Superior temporal gyrus (tissue), 1 donor: ENCODE data around the gene LAMA1.

ENCODE experiments used
- DNase-seq: peaks from one replicate; pipeline ENCODE4 v3.0.0-alpha.2; 2016; ENCODE audit errors: extremely low spot score

Gene LAMA1

DNA sequence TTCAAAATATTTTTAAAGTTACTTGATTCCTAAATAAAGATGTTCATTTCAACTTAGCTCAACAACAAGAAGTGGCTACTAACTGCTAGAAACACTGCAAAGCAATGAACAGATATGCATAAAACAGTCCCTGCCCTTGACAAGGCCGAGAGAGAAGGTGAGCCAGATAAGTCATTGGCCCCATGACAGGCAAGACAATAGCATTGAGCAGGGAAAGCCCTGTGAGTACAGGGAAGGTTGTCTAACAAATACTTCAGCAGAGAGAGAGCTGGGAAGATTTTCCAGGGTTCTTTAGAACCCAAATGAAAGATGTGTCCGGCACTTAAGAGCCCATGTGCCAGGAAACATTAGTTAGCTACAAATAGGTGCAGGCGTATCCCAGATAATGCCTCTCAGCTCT lies 4.7 kb downstream of the LAMA1 start:
- no peak for DNase-seq

DNA sequence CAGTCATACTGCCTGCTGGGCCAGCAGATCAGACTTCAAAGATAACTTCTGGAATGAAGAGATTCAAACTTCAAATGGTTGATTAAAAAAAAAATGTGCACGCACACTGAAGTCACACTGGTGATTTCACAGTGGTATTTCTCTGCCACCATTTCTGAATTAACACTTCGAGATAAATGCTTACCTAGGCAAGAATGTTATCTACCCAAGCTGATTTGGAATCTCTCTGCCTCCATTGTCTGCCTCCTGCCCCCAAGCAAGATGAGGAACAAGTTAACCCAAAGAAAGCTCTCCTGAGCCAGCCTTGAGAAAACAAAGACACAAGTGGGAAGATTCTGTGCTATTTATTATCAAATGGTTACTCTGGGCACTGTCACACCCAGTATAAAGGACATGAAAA lies 6.5 kb downstream of the LAMA1 start:
- no peak for DNase-seq

DNA sequence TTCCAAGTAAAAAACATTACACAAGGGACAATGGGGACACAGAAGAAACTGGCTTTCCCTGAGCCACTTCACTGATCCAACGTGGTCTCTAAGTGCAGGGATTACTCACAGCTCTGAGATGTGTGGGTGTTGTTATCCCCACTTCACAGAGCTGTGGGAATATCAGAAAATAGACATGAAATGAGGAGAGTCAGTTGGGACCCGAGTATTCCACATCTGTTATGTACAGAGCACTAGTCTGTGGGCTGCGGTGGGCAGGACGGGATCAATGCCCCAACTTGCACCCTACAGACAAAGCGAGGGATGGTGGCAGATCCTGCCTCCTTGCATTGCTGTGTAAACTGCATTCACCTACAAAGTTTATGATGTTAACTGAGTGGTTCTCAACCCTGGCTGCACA lies 11.7 kb downstream of the LAMA1 start:
- DNase-seq = no peak

DNA sequence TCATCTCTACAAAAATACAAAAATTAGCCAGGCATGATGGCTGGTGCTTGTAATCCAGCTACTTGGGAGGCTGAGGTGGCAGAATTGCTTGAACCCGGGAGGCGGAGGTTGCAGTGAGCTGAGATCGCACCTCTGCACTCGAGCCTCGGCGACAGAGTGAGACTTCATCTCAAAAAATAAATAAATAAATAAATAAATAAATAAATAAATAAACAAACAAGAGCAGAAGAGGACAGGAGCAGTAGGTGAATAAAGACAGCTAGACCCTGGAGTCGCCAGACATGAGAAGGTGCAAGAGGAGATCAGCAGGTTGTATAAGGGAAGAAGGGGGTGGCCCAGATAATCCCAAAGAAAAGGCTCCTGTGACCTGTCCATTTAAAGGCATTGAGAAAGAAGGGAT lies 12.3 kb downstream of the LAMA1 start:
- DNase-seq = no peak

DNA sequence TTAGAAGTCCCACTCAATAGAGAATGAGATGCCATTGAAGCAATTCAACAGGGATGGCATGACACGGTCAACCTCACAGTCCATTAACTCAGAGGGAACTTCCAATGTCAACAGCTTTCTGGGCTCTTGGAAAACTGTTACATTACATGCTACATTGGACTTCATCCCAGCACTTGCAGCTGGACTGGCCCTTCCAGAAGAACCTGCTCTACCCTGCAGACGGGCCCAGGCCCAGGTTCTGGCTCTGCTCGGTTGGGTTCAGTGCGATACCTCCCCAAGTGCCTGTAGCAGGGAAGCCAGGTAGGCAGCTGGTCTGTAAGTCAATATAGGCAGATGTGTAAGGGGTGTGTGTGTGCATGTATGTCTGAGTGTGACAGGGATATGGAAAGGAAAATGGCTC lies 12.9 kb downstream of the LAMA1 start:
- DNase-seq = no peak

DNA sequence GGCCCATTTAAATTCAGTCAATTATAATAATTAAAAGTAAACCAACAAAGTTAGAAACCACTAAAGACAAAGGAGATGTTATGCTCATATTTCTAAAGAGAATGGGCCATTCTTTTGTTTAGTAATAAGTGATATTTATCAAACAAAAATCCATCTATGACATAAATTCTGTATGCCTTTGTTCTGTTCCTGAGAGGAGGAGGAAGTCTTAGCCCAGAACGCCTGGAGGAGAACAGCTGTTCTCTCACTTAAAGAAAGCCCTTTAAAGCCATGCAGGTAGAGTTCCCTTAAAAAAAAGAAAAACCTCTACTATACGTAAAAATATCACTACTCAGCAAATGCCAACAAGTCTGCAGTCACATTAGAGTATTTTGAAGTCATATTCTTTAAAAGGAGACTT lies 15.5 kb downstream of the LAMA1 start:
- no peak for DNase-seq

DNA sequence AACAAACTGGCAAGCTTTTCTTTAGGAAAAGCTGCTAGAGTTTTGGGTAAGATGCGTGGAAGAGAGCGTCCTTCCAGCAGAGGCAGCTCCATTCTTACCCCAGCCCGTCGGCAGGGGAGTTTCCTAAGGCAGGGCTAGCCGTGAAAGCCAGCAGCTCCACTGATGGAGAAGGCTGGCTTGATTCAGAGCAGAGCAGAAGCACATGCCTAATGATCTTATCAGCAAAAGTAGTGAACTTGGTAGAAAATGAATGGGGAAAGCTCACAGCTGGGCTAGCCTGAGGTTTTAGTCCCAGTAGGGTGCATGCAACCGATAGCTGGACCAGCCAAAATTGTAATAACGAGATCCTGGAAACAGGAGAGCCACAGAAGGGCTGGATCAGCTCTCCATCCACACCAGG lies 20.8 kb downstream of the LAMA1 start:
- no peak for DNase-seq

DNA sequence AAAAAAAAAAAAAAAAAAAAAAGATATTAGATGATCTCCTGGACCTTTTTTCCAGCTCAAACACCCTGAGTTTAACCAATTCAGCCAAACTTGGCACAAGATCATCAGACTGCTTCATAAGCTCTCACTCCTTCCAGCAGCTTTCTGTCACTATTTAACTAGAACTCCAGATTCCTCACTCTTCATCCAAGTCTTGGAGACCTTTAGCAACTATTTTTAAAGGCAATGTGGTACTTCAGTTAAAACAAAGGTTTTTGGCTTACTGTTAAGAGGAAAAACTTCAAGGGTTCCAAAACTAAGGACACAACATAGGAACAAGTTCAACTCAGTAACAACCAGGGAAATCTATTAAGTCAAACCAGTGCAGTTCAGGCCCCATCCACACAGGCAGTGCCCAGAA lies 23.2 kb downstream of the LAMA1 start:
- DNase-seq = peak; percentile 27

DNA sequence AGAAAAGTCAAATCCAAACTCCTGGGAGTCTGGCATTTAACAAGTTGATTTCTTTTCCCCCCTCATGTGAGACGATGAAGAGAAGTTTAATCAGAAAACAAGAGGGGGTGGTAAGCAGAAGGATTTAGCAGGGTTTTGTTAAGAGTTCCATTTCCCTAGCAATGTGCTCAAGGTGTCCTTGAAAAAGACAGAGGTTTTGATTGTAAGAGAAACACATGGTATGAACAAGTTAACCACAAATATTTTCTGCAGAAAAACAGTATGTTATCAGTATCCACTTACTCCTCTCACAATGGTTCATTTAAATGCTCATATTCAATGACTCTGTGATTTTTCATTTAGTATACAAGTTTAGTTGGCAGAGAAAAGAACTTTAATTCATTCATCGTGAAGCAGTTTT lies 26.8 kb downstream of the LAMA1 start:
- no peak for DNase-seq

DNA sequence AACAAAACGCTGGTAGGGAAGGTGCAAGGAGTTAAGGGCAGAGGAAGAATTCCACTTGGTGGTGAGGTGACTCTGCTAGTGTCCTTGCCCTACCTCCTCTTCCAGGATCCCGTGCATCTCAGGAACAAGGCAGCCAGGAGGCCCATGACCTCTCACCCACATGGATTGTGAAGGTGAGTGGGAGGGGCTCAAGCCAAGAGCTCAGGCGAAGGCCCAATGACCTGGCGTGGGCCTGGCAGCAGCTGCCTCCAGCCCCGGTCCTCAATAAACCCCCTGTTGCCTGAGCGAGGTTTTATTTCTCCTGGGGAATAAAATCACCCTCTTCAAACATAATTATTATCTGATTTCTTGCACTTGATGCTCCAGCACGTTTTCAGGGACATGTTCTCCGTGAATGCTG lies 28.2 kb downstream of the LAMA1 start:
- DNase-seq = no peak

DNA sequence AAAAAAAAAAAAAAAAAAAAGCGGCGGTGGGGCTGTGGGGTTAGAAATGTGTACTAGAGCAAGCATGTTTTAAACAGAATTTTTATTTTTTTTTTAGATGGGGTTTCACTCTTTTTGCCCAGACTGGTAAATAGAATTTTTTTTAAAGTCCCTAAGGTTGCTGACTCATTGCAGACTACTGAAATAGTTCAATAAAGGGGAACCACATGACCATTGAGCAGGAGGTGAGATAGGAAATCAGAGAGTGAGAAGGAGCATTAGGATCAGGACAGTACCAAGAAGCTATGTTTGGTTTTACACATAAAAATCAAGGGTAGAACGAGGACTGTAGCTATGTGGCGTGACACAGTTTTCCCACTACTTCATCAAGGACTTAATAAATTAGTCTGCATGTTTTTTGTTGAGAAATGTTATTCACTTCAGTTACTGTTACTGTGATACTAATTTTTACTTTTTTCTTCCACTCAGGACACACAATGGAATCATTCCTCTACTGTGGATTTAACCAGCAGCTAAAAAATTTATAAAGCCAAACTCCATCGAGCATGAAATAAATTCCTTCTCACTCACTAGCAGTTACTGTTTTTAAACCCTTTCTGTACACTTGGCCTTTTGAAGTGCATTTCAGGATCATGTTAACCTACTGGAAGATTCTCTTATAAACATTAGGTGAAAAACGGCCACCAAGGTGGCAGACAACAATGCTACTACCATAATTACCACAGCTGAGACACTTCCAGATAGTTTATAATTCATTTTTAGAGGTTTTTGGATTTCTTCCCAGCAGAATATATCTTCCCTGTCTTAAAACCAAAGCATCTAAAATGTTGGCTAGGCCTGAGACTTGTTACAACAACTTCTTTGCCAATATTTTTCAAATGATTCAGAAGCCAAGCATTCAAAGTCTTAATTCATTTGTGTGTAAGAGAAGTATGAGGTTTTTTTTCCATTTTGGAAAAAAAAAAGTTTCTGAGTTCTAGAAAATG lies 33.2 kb downstream of the LAMA1 start:
- DNase-seq = no peak

DNA sequence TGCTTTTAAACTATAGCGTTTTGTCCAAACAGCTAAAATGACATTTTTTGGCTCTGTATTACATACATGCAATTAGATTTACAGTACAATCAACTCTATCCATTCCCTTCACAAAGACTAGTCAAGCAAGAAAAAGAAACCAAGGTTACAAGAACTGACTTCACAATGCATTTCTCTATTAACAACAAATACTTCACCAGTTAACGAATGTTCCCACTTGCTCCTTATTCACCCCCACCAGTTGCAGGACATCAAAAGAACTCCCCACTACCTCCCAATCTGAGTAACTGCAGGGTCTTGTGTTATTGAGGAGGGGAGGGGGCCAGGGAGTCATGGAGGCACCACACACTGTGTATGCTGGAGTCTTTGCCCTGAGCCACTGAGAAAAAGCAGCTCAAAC lies 34.9 kb downstream of the LAMA1 start:
- DNase-seq = no peak

DNA sequence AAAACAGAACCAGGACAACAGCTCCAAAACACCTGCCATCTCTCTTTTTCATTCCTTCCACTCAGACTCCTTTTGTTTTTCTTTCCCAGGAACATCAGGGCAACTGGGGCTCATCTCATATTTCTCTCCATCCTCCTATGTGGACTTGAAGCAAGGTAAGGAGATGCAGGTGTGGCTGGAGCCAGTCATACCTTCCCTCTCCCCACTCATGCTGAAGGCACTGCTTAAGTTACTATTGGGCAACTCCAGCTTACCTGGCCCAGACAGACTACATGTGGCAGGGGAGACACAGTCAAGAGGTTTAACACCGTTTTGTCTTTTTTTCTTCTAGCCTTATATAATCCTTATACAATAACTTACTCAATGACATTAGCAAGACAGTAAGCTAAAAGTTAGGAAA lies 38.4 kb downstream of the LAMA1 start:
- no peak for DNase-seq

DNA sequence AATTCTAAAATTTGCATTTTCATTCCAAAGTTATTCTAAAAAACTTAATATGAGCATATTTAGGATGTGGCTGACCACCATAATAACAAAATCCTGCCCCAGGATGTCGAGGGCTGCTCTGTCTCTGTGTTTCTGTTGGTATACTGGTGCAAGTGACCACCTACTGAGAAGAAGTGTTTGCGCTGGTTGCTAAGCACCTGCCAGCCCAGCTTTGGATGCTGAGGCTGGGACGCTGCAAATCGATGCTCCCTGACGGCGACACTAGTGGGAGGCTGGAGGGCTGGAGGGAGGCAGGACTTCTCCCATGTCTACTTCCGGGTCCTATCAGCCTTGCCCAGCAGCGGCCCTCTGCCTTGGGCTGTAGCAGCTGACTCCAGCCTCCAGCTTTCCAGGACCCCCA lies 45.0 kb downstream of the LAMA1 start:
- no peak for DNase-seq

DNA sequence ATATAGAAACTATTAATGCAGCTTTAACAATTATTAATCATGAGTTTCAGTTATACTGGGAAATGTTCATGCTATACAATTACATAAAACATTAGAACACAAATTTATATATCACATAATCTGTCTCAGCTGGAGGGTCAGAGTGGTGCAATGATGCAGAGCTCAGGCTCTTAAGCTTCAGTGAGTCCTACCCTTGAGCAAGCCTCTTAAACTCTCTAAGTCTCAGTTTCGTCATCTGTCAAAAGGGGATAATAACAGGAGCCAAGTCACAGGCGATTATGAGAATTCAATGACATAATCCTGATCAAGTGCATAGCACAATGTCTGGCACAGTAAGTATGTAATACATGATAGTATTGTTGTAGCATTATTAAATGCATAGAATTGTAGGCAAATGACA lies 46.0 kb downstream of the LAMA1 start:
- no peak for DNase-seq

DNA sequence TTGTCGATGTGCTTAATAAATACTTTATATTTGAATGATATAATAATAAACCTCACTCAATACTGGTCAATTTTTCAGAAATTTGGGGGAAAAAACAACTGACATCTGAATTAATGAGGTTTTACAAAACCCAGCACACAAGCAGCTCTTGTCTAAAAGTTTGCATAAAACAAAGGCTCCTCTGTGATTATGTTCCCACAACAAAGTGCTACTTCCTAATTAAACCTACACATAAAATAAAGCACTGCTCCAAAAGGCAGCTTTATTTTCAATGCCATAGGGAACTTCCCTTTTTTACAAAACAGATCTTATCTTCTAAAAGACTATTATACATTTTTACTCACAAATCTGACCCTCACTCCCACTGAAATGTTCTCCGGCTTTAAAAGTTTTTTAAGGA lies 47.1 kb downstream of the LAMA1 start:
- DNase-seq = no peak

DNA sequence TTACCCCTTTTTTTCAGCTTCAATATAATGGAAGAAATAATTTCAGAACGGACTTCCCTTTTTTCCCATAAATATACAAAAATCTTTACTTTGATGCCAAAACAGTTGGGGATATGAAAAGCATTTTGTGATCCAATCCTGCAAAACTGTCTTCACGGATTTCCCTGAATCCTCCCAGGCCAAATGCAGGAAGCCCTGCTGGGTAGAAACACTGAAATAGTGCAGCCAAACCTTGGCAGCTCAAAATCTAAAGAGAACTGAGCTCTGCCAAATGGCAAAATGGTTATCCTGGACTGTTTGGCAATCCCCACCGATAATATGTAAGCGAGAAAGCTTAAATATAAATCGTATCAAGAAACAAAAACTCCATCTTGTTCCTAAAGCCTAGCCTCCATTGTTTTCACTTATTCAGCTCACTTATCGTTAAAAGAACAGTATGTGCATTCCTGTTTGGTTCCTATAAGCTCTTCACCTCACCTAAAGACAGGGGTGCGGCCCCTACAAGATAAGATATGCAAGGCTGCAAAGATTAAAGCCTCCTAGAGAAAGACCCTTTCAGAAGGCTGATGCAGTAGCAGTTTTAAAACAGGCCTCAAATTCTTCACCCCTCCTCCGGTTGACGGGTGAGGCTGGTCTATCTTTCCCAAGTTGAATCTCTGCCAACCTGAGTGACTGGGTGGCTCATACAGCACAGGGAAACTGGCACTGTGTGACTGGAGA lies 48.6 kb downstream of the LAMA1 start:
- no peak for DNase-seq

DNA sequence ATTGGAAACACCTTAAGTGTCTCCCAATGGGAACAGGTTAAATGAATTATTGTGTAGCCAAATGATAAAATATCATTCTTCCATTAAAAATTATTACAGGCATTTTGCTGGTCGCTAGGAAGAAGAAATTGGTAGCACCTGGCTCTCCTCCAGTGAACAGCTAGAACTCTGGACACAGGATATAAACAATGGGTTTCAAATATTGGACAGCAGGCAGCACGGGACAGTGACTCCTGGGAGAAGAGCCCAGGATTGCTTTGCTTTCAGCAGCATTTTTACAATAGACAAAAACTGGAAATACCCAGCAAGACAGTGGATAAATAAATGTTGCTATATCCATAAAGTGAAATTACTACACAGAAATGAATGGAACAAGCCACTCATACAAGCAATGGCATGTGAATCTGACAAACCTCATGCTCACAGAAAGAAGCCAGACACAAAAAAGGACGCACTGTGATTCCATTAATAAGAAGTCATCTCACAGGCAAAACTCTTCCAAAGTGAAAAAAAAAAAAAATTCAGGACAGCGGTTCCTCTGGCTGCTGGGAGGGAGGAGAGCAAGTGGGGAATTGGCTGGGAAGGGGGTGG lies 50.5 kb downstream of the LAMA1 start:
- DNase-seq = no peak

DNA sequence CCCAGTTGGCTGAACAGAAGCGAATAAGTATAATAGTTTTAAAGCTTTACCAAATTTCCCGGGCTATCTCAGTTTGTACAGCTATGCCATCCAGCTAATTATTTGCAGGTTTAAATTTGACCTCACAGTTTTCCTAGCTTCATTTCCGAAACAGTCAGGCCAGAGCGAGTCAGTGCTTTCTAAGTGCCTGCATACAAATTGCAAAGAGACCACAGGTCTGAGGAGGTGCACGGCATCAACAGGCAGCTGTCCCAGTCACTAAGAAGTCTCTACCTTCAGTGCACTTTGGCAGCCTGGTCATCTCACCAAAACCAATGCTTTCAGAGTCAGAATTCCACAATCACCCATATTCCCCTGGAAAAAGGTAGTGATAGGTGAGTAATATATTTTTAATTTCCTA lies 51.9 kb downstream of the LAMA1 start:
- DNase-seq = no peak

DNA sequence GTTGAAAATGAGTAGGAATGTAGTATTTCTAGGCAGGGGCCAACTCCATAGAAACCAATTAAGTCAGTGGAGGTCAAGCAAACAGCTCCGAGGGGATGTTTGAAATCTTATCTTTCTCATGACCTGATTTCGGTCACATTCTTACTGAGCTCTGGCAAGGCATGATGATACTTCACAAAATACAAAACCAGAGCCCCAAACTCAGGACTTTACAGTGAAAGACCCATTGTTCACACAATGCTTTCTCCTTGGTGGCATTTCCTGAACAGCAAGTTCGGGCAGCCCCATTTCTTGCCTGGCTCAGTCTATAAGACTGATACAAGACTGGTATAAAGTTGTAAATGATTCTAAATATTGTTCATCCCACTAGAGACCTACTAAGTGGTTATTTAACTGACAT lies 53.3 kb downstream of the LAMA1 start:
- no peak for DNase-seq

DNA sequence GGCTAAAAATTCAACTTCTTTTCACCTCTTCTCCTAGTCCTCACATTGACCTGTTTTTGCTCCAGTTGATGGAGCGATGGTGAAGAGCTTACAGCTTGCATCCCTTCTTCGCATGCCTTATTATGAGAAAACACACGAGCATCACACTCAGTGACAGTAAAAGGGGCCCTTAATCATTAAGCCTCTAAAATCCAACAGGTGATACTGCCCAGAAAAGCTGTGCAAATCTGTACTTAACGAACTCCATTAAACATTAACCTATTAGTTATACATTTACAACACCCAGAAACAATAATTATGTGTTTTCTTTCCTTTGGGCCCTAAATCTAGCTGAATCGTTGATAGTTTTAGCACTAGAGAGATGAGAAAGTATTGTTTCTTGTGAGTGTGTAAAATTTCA lies 54.8 kb downstream of the LAMA1 start:
- no peak for DNase-seq

DNA sequence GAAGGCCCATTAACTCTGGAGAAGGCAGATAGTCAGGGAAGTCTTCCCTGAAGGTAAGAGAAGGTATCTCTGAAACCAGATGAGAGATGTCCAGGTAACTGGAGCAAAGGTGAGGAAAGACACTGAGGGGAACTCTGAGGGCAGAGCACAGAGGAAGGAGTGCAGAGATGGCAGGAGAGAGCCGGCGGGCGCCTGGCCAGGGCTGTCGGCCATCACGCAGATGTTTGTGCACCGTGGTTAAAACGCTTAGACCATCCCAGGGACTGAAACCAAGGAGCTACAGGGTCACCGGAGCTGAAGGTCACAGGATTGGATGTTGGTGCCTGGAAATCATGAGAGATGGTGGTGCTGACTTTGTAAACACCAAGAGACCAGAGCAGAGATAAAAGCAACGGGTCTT lies 55.4 kb downstream of the LAMA1 start:
- DNase-seq = no peak

DNA sequence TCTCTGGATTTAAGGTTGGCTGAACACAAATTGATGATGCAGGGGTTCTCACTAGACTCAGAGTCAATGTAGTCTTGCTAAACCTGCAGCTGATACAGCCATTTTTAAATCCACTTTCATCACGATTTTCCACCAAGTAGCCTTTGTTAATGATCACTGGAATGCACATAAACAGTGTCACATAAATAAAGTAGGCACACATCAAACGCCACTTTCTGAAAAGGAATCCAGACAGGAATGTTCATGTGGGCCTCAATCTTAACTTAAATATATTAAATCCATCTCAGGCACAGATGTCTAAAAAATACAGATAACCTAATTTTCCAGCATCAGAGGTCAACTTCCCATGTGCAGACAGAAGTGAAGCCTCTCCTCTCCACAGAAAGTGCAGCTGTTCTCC lies 58.3 kb downstream of the LAMA1 start:
- no peak for DNase-seq
